Measurements from ENCODE around the gene KLRB1. TPM values are rescaled to one million over a fixed set of nuclear protein-coding genes. Genes with fewer than 3 reads are reported as not detected.
"Not testable (repeated sequence)": the region's sequence is repeated elsewhere in the genome, so short reads cannot be mapped to it uniquely, and the experiment has no call there.

KLRB1 gene
- total RNA-seq, 1 experiment from 2014 or later: not detected

- no peak for DNase-seq (ENCODE audit: low read depth)
These were observed 11.9 kb upstream of the KLRB1 start for GRCh38 chr12:9619411-9620179.

- DNase-seq (ENCODE audit: low read depth): not testable (repeated sequence)
These were observed 11.2 kb upstream of the KLRB1 start for GRCh38 chr12:9618906-9619305.

GRCh38 chr12:9617124-9617523, 9.4 kb upstream of the KLRB1 start:
- DNase-seq (ENCODE audit: low read depth): no peak

- DNase-seq (ENCODE audit: low read depth): no peak
These were observed 7.9 kb upstream of the KLRB1 start for GRCh38 chr12:9615420-9616136.

GRCh38 chr12:9610606-9611005, 2.9 kb upstream of the KLRB1 start:
- DNase-seq (ENCODE audit: low read depth): not testable (repeated sequence)

- no peak for DNase-seq (ENCODE audit: low read depth)
These were observed 862 bp downstream of the KLRB1 start for GRCh38 chr12:9606736-9607372.

GRCh38 chr12:9606247-9606646, 1.5 kb downstream of the KLRB1 start:
- DNase-seq (ENCODE audit: low read depth): no peak

GRCh38 chr12:9605483-9605882, 2.2 kb downstream of the KLRB1 start:
- no peak for DNase-seq (ENCODE audit: low read depth)

GRCh38 chr12:9604287-9604686, 3.4 kb downstream of the KLRB1 start:
- peak; percentile 4 for DNase-seq (ENCODE audit: low read depth)

- DNase-seq (ENCODE audit: low read depth): not testable (repeated sequence)
These were observed 7.3 kb downstream of the KLRB1 start for GRCh38 chr12:9600426-9600825.

GRCh38 chr12:9598363-9598762, 9.4 kb downstream of the KLRB1 start:
- DNase-seq (ENCODE audit: low read depth): no peak

GRCh38 chr12:9597365-9597764, 10.4 kb downstream of the KLRB1 start:
- no peak for DNase-seq (ENCODE audit: low read depth)

- DNase-seq (ENCODE audit: low read depth): no peak
These were observed 17.3 kb downstream of the KLRB1 start for GRCh38 chr12:9590441-9590840.

GRCh38 chr12:9588749-9589148, 19.0 kb downstream of the KLRB1 start:
- DNase-seq (ENCODE audit: low read depth): no peak

- DNase-seq (ENCODE audit: low read depth): no peak
These were observed 19.6 kb downstream of the KLRB1 start for GRCh38 chr12:9587987-9588600.

GRCh38 chr12:9577729-9578128, 30.0 kb downstream of the KLRB1 start:
- DNase-seq (ENCODE audit: low read depth): not testable (repeated sequence)

GRCh38 chr12:9567151-9567550, 40.6 kb downstream of the KLRB1 start:
- not testable (repeated sequence) for DNase-seq (ENCODE audit: low read depth)

GRCh38 chr12:9566113-9566512, 41.6 kb downstream of the KLRB1 start:
- DNase-seq (ENCODE audit: low read depth): not testable (repeated sequence)

- DNase-seq (ENCODE audit: low read depth): not testable (repeated sequence)
These were observed 43.3 kb downstream of the KLRB1 start for GRCh38 chr12:9564418-9564817.

- not testable (repeated sequence) for DNase-seq (ENCODE audit: low read depth)
These were observed 44.8 kb downstream of the KLRB1 start for GRCh38 chr12:9562841-9563453.

- DNase-seq (ENCODE audit: low read depth): not testable (repeated sequence)
These were observed 62.2 kb downstream of the KLRB1 start for GRCh38 chr12:9545489-9545888.

Measured in M059J (cell line).